Activated T-helper 1 cell treated with anti-CD3 and anti-CD28 coated beads, Interleukin-12 subunit alpha, Interleukin-12 subunit beta, Interleukin-2, Interleukin-4 antibody, amounts not matched to agents 30 ng/mL and 10 ng/mL and 1 ng/mL, durations not matched to agents 14 hours and 24 hours and 36 hours (primary cell): ENCODE results near the gene ZDHHC12. TPM values are rescaled to one million over a fixed set of nuclear protein-coding genes. Genes with fewer than 3 reads are reported as not detected.

Experiments used
- DNase-seq: peaks from one replicate; pipeline ENCODE4 v3.0.0; 2021; ENCODE audit warnings: low spot score
- H3K27ac Mint-ChIP-seq: one replicate; pipeline ENCODE4 v1.8.0; 2021; ENCODE audit warnings: mild to moderate bottlenecking, mixed read lengths
- H3K27me3 Mint-ChIP-seq: one replicate; pipeline ENCODE4 v1.8.0; 2022; ENCODE audit warnings: mild to moderate bottlenecking, moderate library complexity, mixed read lengths; ENCODE audit not compliant: insufficient read depth
- H3K36me3 Mint-ChIP-seq: one replicate; pipeline ENCODE4 v1.8.0; 2021; ENCODE audit warnings: low read depth, mixed read lengths
- H3K4me1 Mint-ChIP-seq: one replicate; pipeline ENCODE4 v1.8.0; 2021; ENCODE audit warnings: low read depth, mixed read lengths
- H3K4me3 Mint-ChIP-seq: one replicate; pipeline ENCODE4 v1.8.0; 2021; ENCODE audit warnings: mild to moderate bottlenecking, moderate library complexity, mixed read lengths
- H3K9me3 Mint-ChIP-seq: one replicate; pipeline ENCODE4 v1.8.0; 2021; ENCODE audit warnings: mixed read lengths
- intact Hi-C: fragments of 100-400 bp; cut with micrococcal nuclease; formaldehyde crosslinking; loops from one replicate; pipeline ENCODE4 v1.15.1; 2024
- total RNA-seq: library from RNA; stranded (reverse); gene quantifications from 2 replicates; pipeline ENCODE4 v1.2.3, GENCODE V29; 2022

ZDHHC12 gene
- total RNA-seq, 1 donor from 2014 or later: 51.7 TPM

DNA sequence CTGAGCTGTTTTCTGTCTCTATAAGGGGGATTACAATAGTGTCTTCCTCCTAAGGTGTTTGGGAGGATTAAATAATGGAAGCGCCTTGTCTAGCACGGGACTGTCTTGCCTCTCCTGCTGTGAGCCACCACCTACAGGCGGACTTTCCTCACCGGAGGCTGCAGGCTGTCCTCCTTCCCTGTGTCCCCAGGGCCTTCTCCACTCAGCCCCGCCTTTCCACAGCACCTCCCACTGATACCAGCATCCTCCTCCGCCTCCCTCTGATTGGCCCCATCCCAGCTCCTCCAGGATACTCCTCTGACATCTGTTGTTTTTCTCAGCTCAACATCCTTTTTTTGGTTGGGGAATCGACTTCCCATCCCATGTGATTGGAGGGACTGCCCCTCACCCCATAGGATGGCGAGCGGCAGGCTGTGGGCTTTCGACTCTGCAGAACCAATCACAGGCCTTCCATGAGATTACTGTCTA lies 851 bp upstream of the ZDHHC12 start:
- H3K4me1 Mint-ChIP-seq: peaks cover 42% of the 10 kb centered on the region

GRCh38 chr9:128723352-128723865 lies 518 bp downstream of the ZDHHC12 start:
- intact Hi-C loops: loop anchor here (10.0 kb wide), 1 partner anchor 221 kb away; the partner anchor contains the start of genes DOLK and NUP188
- no peaks in the 10 kb centered on the region for H3K9me3 Mint-ChIP-seq
- peaks cover 2% of the 10 kb centered on the region for H3K36me3 Mint-ChIP-seq
- H3K27ac Mint-ChIP-seq: peak overlapping the region; percentile 93
- peaks cover 42% of the 10 kb centered on the region for H3K4me1 Mint-ChIP-seq
- DNase-seq: no peak
- H3K27me3 Mint-ChIP-seq: no peaks in the 10 kb centered on the region
- H3K4me3 Mint-ChIP-seq: peak overlapping the region; percentile 92

More for the DNA sequence above, 851 bp upstream of the ZDHHC12 start:
- Mint-ChIP-seq H3K9me3 (no peaks in the 10 kb centered on the region), H3K4me3 (peak overlapping the region; percentile 92), H3K36me3 (peaks cover 2% of the 10 kb centered on the region), H3K27me3 (no peaks in the 10 kb centered on the region), H3K27ac (peak overlapping the region; percentile 80)
- DNase-seq: peak; percentile 20
- intact Hi-C loops: loop anchor here (1.0 to 10.0 kb wide), 12 partner anchors 22 to 353 kb away; partner anchors contain the start of genes DOLK, DYNC2I2, ENDOG and KYAT1

DNA sequence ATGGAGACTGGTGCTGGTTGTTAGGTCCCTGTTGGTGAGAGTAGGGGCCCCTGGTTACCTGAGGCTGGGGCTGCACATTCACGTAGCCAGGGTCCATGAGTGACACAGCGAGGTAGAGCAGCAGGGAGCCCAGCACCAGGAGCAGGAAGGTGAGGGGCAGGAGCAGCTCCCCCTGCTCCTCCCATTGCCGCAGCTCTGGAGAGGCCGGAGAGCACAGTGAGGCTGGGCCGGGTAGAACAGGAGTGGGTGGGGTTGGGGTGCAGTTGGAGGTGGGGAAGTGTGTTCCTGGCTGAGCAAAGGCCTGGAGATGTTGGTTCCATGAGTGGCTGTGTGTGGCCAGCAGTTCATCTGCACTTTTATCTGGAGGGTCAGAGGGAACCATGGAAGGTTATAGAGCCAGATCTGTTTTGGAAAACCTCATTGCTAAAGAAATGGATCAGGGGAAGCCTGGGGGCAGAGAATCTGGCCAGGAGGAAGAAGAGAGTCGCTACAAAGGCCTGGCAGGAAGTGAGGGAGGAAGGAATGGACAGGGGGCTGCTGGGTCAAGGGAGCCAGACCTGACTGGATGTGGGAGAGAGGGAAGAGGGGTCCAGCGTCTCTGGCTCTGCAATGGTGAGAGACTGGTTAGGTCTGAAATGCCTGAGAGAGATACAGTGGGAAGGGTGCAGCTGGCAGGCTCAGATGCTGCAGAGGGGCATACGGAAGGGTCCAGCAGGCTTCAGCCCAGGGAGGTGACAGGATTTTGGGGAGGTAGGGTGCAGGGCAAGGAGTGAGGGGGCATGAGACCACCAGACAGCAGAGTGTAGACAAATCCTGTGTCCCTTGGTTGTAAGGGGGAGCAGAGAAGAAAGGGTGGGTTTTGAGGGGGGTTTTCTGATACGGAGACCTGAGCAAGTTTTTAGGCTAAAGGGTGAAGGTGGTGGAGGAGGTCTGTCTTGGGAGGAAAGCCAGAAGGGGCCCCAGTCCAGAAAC lies 1.3 kb downstream of the ZDHHC12 start:
- H3K4me1 Mint-ChIP-seq: peaks cover 40% of the 10 kb centered on the region
- peak overlapping the region; percentile 79 for H3K27ac Mint-ChIP-seq
- no peaks in the 10 kb centered on the region for H3K9me3 Mint-ChIP-seq
- intact Hi-C loops: loop anchor here (10.0 kb wide), 1 partner anchor 222 kb away; the partner anchor contains the start of genes DOLK and NUP188
- no peak for DNase-seq
- no peaks in the 10 kb centered on the region for H3K27me3 Mint-ChIP-seq
- H3K36me3 Mint-ChIP-seq: peaks cover 2% of the 10 kb centered on the region
- peak overlapping the region; percentile 92 for H3K4me3 Mint-ChIP-seq

DNA sequence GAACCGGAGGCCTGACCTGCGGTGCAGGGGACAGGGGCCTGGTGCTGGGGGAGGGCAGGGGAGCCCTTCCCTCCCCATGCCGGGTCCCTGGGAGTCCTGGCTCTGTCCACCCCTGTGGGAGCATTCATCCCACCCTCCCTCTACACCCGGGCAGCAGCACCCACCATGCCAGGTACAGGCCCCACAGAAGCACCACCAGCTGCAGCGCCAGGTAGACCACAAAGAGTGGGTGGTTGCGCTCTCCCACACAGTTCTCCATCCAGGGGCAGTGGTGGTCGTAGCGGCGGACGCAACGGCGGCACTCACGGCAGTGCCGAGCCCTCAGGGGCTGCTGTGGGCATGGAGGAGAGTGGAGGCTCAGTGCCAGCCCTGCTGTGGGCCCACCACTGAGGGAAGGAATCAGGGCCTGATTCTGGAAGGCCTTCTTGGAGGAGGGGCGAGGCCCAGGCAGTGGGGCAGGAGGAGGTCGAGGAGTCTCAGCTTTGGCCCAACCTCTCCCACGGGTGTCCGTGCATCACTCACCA lies 2.4 kb downstream of the ZDHHC12 start:
- peaks cover 36% of the 10 kb centered on the region for H3K4me1 Mint-ChIP-seq
- peak overlapping the region; percentile 92 for H3K4me3 Mint-ChIP-seq
- DNase-seq: no peak
- H3K36me3 Mint-ChIP-seq: peaks cover 2% of the 10 kb centered on the region
- intact Hi-C loops: loop anchor here (10.0 kb wide), 1 partner anchor 223 kb away; the partner anchor contains the start of genes DOLK and NUP188
- H3K9me3 Mint-ChIP-seq: no peaks in the 10 kb centered on the region
- no peak overlapping the region for H3K27ac Mint-ChIP-seq
- no peaks in the 10 kb centered on the region for H3K27me3 Mint-ChIP-seq

- Mint-ChIP-seq H3K4me1 (peaks cover 33% of the 10 kb centered on the region), H3K27me3 (no peaks in the 10 kb centered on the region), H3K36me3 (peaks cover 2% of the 10 kb centered on the region), H3K9me3 (no peaks in the 10 kb centered on the region), H3K4me3 (peak overlapping the region; percentile 54), H3K27ac (no peak overlapping the region)
- DNase-seq: no peak
- intact Hi-C loops: loop anchor here (10.0 kb wide), 1 partner anchor 224 kb away; the partner anchor contains the start of genes DOLK and NUP188
Observed at GRCh38 chr9:128720841-128721486, 3.0 kb downstream of the ZDHHC12 start.

DNA sequence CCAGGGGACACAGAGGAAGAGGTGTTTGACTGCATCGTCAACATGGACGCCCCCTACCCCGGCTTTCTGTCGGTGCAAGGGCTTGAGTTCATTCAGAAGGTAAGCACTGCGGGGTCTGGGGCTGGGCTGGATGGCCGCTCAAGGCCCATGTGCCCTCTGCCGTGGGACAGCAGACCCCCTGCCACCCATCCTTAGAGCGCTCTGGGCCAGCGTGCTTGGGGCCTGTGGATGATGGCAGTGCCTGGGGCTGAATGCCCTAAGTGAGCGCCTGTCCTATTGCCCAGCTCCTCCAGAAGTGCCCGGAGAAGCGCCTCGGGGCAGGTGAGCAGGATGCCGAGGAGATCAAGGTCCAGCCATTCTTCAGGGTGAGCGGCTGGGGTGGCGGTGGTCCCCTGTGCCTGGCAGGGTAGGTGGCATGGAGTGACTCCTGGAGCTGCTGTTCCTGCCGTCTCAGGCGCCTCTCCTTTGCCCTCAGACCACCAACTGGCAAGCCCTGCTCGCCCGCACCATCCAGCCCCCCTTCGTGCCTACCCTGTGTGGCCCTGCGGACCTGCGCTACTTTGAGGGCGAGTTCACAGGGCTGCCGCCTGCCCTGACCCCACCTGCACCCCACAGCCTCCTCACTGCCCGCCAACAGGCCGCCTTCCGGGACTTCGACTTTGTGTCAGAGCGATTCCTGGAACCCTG lies 3.9 kb downstream of the ZDHHC12 start:
- intact Hi-C loops: loop anchor here (10.0 kb wide), 1 partner anchor 225 kb away; the partner anchor contains the start of genes DOLK and NUP188
- Mint-ChIP-seq H3K4me1 (peaks cover 25% of the 10 kb centered on the region), H3K27me3 (no peaks in the 10 kb centered on the region), H3K9me3 (no peaks in the 10 kb centered on the region), H3K4me3 (no peak overlapping the region), H3K36me3 (peaks cover 2% of the 10 kb centered on the region), H3K27ac (no peak overlapping the region)
- DNase-seq: no peak

DNA sequence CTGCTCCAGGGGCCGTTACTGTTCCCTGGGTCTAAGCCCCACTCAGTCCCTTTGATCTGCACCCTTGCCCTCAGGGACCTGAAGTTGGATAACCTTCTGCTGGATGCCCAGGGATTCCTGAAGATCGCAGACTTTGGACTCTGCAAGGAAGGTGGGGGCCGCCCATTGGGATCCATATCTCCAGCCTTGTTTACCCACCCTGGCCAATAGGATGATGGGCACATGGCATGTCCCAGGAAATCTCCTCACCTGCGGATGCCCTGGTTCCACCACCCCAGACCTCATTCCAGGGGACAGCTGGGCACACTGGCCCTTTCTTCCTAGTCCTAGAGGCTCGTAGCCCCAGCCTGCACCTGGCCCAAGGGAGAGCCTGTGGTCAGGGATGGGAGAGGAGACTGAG lies 5.5 kb downstream of the ZDHHC12 start:
- H3K9me3 Mint-ChIP-seq: no peaks in the 10 kb centered on the region
- intact Hi-C loops: no loop called here
- peaks cover 2% of the 10 kb centered on the region for H3K36me3 Mint-ChIP-seq
- no peaks in the 10 kb centered on the region for H3K27me3 Mint-ChIP-seq
- no peak overlapping the region for H3K4me3 Mint-ChIP-seq
- no peak overlapping the region for H3K27ac Mint-ChIP-seq
- no peak for DNase-seq
- peaks cover 14% of the 10 kb centered on the region for H3K4me1 Mint-ChIP-seq

GRCh38 chr9:128718047-128718446 lies 5.9 kb downstream of the ZDHHC12 start:
- DNase-seq: no peak
- peaks cover 10% of the 10 kb centered on the region for H3K4me1 Mint-ChIP-seq
- no peaks in the 10 kb centered on the region for H3K27me3 Mint-ChIP-seq
- intact Hi-C loops: no loop called here
- H3K27ac Mint-ChIP-seq: no peak overlapping the region
- no peaks in the 10 kb centered on the region for H3K9me3 Mint-ChIP-seq
- no peak overlapping the region for H3K4me3 Mint-ChIP-seq
- peaks cover 2% of the 10 kb centered on the region for H3K36me3 Mint-ChIP-seq

DNA sequence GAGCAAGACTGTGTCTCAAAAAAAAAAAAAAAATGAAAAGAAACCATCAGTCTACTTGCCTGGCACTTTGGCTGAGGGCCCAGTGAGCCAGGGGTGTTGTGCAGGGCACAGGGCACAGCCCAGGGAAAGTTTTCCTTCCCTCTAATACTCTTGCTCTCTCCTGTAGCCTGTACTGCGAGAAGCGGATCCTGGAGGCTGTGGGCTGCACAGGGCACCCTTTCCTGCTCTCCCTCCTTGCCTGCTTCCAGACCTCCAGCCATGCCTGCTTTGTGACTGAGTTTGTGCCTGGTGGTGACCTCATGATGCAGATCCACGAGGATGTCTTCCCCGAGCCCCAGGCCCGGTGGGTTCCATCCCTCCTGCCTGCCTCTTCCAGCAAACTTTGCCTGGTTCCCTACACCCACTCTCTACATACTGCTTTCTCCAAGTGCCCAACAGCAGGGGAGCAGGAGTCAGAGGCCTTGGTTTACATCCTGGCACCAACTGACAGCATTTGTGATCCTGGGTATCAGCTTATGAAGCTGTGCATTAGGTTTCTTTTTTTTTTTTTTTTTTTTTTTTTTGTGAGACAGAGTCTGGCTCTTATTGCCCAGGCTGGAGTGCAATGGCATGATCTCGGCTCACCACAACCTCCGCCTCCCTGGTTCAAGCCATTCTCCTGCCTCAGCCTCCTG lies 7.2 kb downstream of the ZDHHC12 start:
- Mint-ChIP-seq H3K27me3 (no peaks in the 10 kb centered on the region), H3K9me3 (no peaks in the 10 kb centered on the region), H3K4me1 (no peaks in the 10 kb centered on the region), H3K36me3 (peaks cover 2% of the 10 kb centered on the region), H3K27ac (no peak overlapping the region), H3K4me3 (no peak overlapping the region)
- intact Hi-C loops: no loop called here
- DNase-seq: no peak

DNA sequence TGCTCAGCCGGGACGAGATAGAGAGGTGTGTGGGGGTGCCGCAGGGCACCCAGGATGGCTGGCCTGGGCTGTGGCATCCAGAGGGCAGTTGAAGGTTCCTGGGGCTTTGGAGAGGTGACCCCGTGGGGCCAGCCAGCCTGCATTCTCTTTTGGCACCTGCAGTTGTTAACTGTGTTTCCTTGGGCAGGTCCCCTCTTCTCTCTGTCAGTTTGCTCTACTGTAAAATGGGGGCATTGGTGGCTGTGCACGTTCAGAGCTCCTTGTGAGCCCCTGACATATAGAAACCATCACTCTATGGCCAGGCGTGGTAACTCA lies 8.5 kb downstream of the ZDHHC12 start:
- Mint-ChIP-seq H3K9me3 (no peaks in the 10 kb centered on the region), H3K27ac (no peak overlapping the region), H3K4me1 (no peaks in the 10 kb centered on the region), H3K36me3 (no peaks in the 10 kb centered on the region), H3K27me3 (no peaks in the 10 kb centered on the region), H3K4me3 (no peak overlapping the region)
- intact Hi-C loops: no loop called here
- no peak for DNase-seq

DNA sequence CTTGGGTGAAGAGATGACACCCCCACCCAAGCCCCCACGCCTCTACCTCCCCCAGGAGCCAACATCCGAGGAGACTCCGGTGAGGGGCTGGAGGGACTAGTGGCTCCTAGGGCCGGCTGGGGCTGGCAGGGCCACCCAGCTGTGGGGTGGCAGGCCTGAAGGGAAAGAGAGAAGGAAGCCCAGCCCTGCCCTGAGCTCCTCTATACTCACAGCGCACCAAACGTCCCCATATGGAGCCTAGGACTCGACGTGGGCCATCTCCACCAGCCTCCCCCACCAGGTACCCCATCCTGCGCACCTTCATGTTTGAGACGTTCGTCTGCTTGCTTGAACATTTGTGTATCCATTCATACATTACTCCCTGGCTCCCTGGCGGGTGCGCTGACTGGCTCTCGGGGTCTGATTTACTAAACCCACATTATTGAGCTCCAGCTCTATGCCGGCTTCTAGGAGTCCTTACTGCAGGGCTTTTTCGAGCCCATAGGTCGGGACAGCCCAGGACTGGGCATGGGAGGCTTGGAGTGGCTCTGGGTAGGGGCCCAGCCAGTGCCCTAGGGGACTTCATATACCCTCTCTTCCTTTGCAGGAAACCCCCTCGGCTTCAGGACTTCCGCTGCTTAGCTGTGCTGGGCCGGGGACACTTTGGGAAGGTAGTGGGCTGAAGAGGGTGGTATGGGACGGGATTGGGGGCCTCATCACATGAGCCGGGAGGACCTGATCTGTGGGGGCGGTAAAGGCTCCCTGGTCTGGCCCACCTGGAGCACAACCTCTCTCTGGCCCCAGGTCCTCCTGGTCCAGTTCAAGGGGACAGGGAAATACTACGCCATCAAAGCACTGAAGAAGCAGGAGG lies 9.1 kb downstream of the ZDHHC12 start:
- Mint-ChIP-seq H3K27me3 (no peaks in the 10 kb centered on the region), H3K36me3 (no peaks in the 10 kb centered on the region), H3K9me3 (no peaks in the 10 kb centered on the region), H3K4me1 (no peaks in the 10 kb centered on the region), H3K27ac (no peak overlapping the region), H3K4me3 (no peak overlapping the region)
- intact Hi-C loops: no loop called here
- no peak for DNase-seq
